Measurements from ENCODE around the gene SLC25A45. TPM values are rescaled to one million over a fixed set of nuclear protein-coding genes. Genes with fewer than 3 reads are reported as not detected.

Gene SLC25A45
- total RNA-seq, 1 donor from 2014 or later: 19.4 TPM

- intact Hi-C loops (cut with micrococcal nuclease): no loop called here
- DNase-seq (ENCODE audit: low spot score): peak; percentile 75
- Mint-ChIP-seq H3K36me3 (ENCODE audit: low read depth) (peaks cover 60% of the 10 kb centered on the region), H3K4me1 (ENCODE audit: low read depth) (peaks cover 70% of the 10 kb centered on the region), H3K9me3 (no peaks in the 10 kb centered on the region), H3K4me3 (peak overlapping the region; percentile 99), H3K27ac (peak overlapping the region; percentile 99), H3K27me3 (ENCODE audit: insufficient read depth) (peaks cover 10% of the 10 kb centered on the region)
Observed at GRCh38 chr11:65425105-65425970, 42.9 kb upstream of the SLC25A45 start.

- Mint-ChIP-seq H3K9me3 (no peaks in the 10 kb centered on the region), H3K4me3 (peak overlapping the region; percentile 99), H3K27me3 (ENCODE audit: insufficient read depth) (peaks cover 10% of the 10 kb centered on the region), H3K36me3 (ENCODE audit: low read depth) (peaks cover 57% of the 10 kb centered on the region), H3K4me1 (ENCODE audit: low read depth) (peaks cover 67% of the 10 kb centered on the region), H3K27ac (peak overlapping the region; percentile 99)
- intact Hi-C loops (cut with micrococcal nuclease): no loop called here
- peak; percentile 44 for DNase-seq (ENCODE audit: low spot score)
Observed at GRCh38 chr11:65424205-65425104, 42.0 kb upstream of the SLC25A45 start.

DNA sequence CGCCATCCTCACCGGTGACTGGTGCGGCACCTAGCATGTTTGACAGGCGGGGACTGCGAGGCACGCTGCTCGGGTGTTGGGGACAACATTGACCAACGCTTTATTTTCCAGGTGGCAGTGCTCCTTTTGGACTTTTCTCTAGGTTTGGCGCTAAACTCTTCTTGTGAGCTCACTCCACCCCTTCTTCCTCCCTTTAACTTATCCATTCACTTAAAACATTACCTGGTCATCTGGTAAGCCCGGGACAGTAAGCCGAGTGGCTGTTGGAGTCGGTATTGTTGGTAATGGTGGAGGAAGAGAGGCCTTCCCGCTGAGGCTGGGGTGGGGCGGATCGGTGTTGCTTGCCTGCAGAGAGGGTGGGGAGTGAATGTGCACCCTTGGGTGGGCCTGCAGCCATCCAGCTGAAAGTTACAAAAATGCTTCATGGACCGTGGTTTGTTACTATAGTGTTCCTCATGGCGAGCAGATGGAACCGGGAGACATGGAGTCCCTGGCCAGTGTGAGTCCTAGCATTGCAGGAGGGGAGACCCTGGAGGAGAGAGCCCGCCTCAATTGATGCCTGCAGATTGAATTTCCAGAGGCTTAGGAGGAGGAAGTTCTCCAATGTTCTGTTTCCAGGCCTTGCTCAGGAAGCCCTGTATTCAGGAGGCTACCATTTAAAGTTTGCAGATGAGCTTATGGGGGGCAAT lies 41.2 kb upstream of the SLC25A45 start:
- intact Hi-C loops (cut with micrococcal nuclease): no loop called here
- Mint-ChIP-seq H3K36me3 (ENCODE audit: low read depth) (peaks cover 55% of the 10 kb centered on the region), H3K4me1 (ENCODE audit: low read depth) (peaks cover 66% of the 10 kb centered on the region), H3K9me3 (no peaks in the 10 kb centered on the region), H3K27me3 (ENCODE audit: insufficient read depth) (peaks cover 10% of the 10 kb centered on the region), H3K4me3 (peak overlapping the region; percentile 99), H3K27ac (peak overlapping the region; percentile 99)
- peak; percentile 29 for DNase-seq (ENCODE audit: low spot score)

- peak; percentile 96 for DNase-seq (ENCODE audit: low spot score)
- Mint-ChIP-seq H3K27me3 (ENCODE audit: insufficient read depth) (peaks cover 10% of the 10 kb centered on the region), H3K9me3 (no peaks in the 10 kb centered on the region), H3K4me1 (ENCODE audit: low read depth) (peaks cover 66% of the 10 kb centered on the region), H3K4me3 (peak within 1 kb of the TSS; percentile 99), H3K27ac (peak within 1 kb of the TSS; percentile 99), H3K36me3 (ENCODE audit: low read depth) (peaks cover 49% of the 10 kb centered on the region)
- intact Hi-C loops (cut with micrococcal nuclease): loop anchor here (1.0 kb wide), 1 partner anchor 74 kb away; no protein-coding TSS in a partner anchor
Observed at GRCh38 chr11:65422633-65423515, 40.4 kb upstream of the SLC25A45 start, which contains the start of gene NEAT1. Gene NEAT1 (plus strand): TSS chr11:65422798.

DNA sequence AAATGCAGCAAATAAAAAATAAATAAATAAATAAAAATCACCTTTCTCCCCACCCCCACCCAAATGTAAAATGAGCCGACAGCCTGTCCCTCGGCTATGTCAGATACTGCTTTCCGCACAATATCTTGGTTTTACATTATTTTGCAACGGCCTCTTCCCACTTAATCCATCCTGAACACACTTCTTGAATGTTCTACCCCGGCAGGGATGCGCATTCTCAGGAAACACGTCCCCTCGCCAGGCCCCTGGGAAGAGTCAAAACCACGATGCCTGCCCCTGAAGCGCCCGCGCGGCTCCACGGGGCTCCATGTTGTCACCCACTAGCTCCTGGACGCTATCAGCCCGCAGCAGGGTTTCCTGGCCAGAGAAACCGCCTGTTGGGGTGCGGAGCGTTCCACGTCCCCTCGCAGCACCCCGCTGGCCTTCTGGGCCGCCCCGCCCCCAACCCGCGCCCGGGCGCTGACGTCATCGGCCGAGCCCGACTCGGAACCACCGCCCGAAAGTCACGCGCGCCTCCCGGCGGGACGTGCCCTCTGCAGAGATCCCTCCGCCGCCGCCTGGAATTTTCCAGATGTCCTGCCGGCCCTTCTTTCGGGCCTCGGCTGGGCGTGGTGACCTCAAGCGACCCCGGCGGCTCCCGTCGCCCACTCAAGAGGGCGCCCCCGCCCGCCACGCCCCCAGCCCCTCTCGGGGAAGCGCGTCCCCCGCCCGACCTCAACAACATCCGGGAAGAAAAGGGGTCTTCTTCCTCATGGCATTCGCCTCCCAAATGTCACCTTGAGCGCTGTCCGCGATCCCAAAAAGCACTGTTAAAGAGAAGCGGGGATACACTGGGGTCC lies 39.6 kb upstream of the SLC25A45 start:
- Mint-ChIP-seq H3K36me3 (ENCODE audit: low read depth) (peaks cover 41% of the 10 kb centered on the region), H3K27ac (peak overlapping the region; percentile 99), H3K27me3 (ENCODE audit: insufficient read depth) (peaks cover 10% of the 10 kb centered on the region), H3K4me3 (peak overlapping the region; percentile 99), H3K4me1 (ENCODE audit: low read depth) (peaks cover 66% of the 10 kb centered on the region), H3K9me3 (no peaks in the 10 kb centered on the region)
- peak; percentile 94 for DNase-seq (ENCODE audit: low spot score)
- intact Hi-C loops (cut with micrococcal nuclease): loop anchor here (1.0 to 2.0 kb wide), 2 partner anchors 75 to 153 kb away; no protein-coding TSS in a partner anchor

DNA sequence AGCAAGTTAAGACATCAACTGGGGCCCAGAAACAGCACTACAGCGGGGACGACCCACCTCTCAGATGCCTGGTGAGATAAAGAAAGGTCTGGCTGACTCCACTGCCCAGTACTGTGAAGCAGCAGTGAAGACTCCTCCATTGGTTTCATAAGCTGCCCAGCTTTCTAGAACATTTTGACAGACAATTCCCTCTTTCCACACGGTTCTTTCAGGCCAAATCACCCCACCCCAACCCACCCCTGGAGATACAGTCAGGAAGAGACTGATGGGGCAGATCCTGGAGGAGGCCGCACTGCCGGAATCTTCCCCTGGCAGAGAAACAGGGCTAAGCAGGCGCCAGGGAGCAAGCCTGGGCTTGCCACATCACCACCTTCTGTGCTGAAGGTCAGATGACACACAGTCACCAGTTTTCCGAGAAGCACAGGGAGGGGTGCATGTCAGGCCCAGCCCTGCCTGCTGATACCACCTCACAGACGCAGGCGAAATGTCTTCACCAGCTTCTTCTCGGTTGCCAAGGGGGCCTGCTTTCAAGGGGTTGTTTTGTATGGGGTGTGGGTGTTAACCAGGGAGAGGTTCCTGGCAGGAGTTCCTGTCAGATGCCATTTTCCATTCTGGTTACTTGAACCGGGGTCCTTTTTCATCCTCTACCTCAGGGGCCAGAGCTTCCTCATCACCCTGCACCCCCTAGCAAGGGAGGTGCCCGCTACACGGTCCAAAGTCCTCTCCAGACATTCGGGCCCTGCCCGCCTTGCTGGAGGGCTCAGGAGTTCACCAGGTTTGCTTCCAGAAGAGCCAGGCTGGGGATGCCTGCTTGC lies 38.7 kb upstream of the SLC25A45 start:
- Mint-ChIP-seq H3K4me1 (ENCODE audit: low read depth) (peaks cover 66% of the 10 kb centered on the region), H3K9me3 (no peaks in the 10 kb centered on the region), H3K36me3 (ENCODE audit: low read depth) (peaks cover 34% of the 10 kb centered on the region), H3K27me3 (ENCODE audit: insufficient read depth) (peaks cover 10% of the 10 kb centered on the region), H3K4me3 (peak overlapping the region; percentile 99), H3K27ac (peak overlapping the region; percentile 99)
- peak; percentile 89 for DNase-seq (ENCODE audit: low spot score)
- intact Hi-C loops (cut with micrococcal nuclease): loop anchor here (2.0 kb wide), 1 partner anchor 154 kb away; no protein-coding TSS in a partner anchor

DNA sequence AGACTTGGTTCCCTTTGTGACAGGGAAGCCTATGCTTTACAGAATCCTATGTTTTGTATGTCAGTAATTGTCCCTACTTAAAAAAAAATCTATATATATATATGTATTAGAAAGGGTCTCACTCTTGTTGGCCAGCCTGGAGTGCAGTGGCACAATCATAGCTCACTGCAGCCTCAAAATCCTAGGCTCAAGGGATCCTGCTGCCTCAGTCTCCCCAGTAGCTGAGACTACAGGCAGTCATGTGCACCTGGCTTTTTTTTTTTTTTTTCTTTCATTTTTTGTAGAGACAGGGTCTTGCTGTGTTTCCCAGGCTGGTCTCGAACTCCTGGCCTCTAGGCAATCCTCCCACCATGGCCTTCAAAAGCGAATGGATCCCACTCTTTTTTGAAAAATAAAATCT lies 38.1 kb upstream of the SLC25A45 start:
- Mint-ChIP-seq H3K27ac (peak overlapping the region; percentile 100), H3K4me1 (ENCODE audit: low read depth) (peaks cover 69% of the 10 kb centered on the region), H3K4me3 (peak overlapping the region; percentile 99), H3K9me3 (no peaks in the 10 kb centered on the region), H3K36me3 (ENCODE audit: low read depth) (peaks cover 29% of the 10 kb centered on the region), H3K27me3 (ENCODE audit: insufficient read depth) (peaks cover 10% of the 10 kb centered on the region)
- intact Hi-C loops (cut with micrococcal nuclease): loop anchor here (2.0 kb wide), 1 partner anchor 154 kb away; no protein-coding TSS in a partner anchor
- DNase-seq (ENCODE audit: low spot score): no peak

DNA sequence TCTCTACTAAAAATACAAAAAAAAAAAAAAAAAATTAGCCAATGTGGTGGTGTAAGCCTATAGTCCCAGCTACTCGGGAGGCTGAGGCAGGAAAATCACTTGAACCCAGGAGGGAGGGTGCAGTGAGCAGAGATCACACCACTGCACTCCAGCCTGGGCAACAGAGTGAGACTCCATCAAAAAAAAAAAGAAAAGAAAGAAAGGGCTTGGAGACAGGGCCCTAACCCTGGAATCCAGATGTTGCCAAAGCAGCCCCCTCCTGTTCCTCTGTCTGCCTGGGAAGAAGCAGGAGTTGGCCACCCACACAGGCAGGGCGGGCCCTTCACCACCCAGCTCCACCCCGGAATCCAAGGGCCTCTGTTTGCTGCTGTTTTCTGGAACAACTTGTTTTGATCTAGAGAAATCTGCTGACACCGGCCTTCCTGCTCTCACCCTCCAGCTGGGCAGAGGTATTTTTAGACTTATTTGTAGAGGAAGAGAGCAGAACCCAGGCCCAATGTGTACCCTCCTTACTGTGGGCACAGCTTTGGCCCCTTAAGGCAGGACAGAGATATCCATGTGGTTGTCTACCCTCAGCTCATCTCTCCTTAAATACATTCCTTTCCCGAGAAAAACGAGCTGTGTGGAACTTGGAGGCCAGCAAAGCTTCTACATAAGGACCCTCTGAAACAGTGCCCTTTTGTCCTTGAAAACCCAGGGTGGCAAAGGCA lies 37.5 kb upstream of the SLC25A45 start:
- intact Hi-C loops (cut with micrococcal nuclease): loop anchor here (1.0 to 2.0 kb wide), 4 partner anchors 35 to 155 kb away; partner anchors contain the start of gene SLC25A45

GRCh38 chr11:65419460-65419771 lies 37.0 kb upstream of the SLC25A45 start:
- peaks cover 10% of the 10 kb centered on the region for H3K27me3 Mint-ChIP-seq (ENCODE audit: insufficient read depth)
- no peak for DNase-seq (ENCODE audit: low spot score)
- peak overlapping the region; percentile 99 for H3K4me3 Mint-ChIP-seq
- peak overlapping the region; percentile 100 for H3K27ac Mint-ChIP-seq
- intact Hi-C loops (cut with micrococcal nuclease): loop anchor here (1.0 to 2.0 kb wide), 3 partner anchors 36 to 57 kb away; partner anchors contain the start of gene SLC25A45
- peaks cover 18% of the 10 kb centered on the region for H3K36me3 Mint-ChIP-seq (ENCODE audit: low read depth)
- H3K9me3 Mint-ChIP-seq: no peaks in the 10 kb centered on the region
- H3K4me1 Mint-ChIP-seq (ENCODE audit: low read depth): peaks cover 58% of the 10 kb centered on the region

More for the DNA sequence above, 37.5 kb upstream of the SLC25A45 start:
- Mint-ChIP-seq H3K4me3 (peak overlapping the region; percentile 99), H3K9me3 (no peaks in the 10 kb centered on the region), H3K36me3 (ENCODE audit: low read depth) (peaks cover 23% of the 10 kb centered on the region), H3K27me3 (ENCODE audit: insufficient read depth) (peaks cover 10% of the 10 kb centered on the region), H3K27ac (peak overlapping the region; percentile 100), H3K4me1 (ENCODE audit: low read depth) (peaks cover 64% of the 10 kb centered on the region)
- DNase-seq (ENCODE audit: low spot score): peak; percentile 70
